Prostate gland (tissue), 2 donors: Measurements from ENCODE around the gene FYTTD1. TPM values are rescaled to one million over a fixed set of nuclear protein-coding genes. Genes with fewer than 3 reads are reported as not detected.
A peak's percentile ranks its signal among the peaks of the same experiment; 100 is the strongest.

Experiments
- DNase-seq: peaks from one replicate; pipeline ENCODE4 v3.0.0-alpha.2; 2019; ENCODE audit warnings: low spot score
- H3K27ac ChIP-seq, 2 donors: fragments of 200-600 bp; sonication (generic); 2 replicates each; pipeline ENCODE4 v1.5.1; 2017 to 2019
- H3K27me3 ChIP-seq: fragments of 200-600 bp; sonication (generic); replicated peaks from 2 replicates; pipeline ENCODE4 v1.5.1; 2019; ENCODE audit not compliant: insufficient read depth
- H3K36me3 ChIP-seq, 2 donors: fragments of 200-600 bp; sonication (generic); 1 replicate in 1 of 2; 2 replicates in 1 of 2; pipeline versions ENCODE4 v1.5.1 to v1.8.1; 2017 to 2019
- H3K4me1 ChIP-seq: fragments of 200-600 bp; sonication (generic); replicated peaks from 2 replicates; pipeline ENCODE4 v1.5.1; 2019
- H3K4me3 ChIP-seq, 2 donors: fragments of 200-600 bp; sonication (generic); 2 replicates each; pipeline ENCODE4 v1.5.1; 2017 to 2019
- H3K9me3 ChIP-seq: fragments of 200-600 bp; sonication (generic); 2 replicates; pipeline ENCODE4 v1.5.1; 2017
- CTCF ChIP-seq, 4 experiments: fragments of 200-600 bp in 2 of 4; fragments of 450-650 bp in 2 of 4; sonication (generic) in 2 of 4; IDR thresholded peaks; 1 replicate in 3 of 4; 2 replicates in 1 of 4; pipeline ENCODE4 v1.5.1; 2016 to 2019; ENCODE audit warnings: antibody characterized with exemption in 4 of 4, mild to moderate bottlenecking in 2 of 4, moderate library complexity in 2 of 4
- POLR2A ChIP-seq: fragments of 450-650 bp; IDR thresholded peaks from one replicate; pipeline ENCODE4 v1.6.1; 2016; ENCODE audit warnings: antibody characterized with exemption, mild to moderate bottlenecking
- POLR2AphosphoS5 ChIP-seq: sonication (generic); formaldehyde crosslinking; IDR thresholded peaks from one replicate; pipeline ENCODE4 v1.6.1; 2017; ENCODE audit warnings: antibody characterized with exemption
- WGBS: methylation state at CpG from one replicate; pipeline ENCODE4 v1.1.5; 2018; 5-methylcytosine and 5-hydroxymethylcytosine counted together
- intact Hi-C: fragments of 100-400 bp; cut with DNase I; formaldehyde crosslinking; loops from one replicate; pipeline ENCODE4 v1.14.2; 2022
- total RNA-seq, 2 donors: library from RNA; depleted of rRNA; stranded (reverse); fragments of >200 nt; gene quantifications; one replicate each; pipeline ENCODE4 v1.1.0, GENCODE V29; 2016

Gene FYTTD1
- total RNA-seq, 2 donors from 2014 or later, result 27.7 to 69.5 TPM

- H3K4me1 ChIP-seq, result no peaks in the 10 kb centered on the region
- H3K36me3 ChIP-seq, result no peaks in the 10 kb centered on the region
- intact Hi-C loops, result no loop called here
- TF ChIP-seq POLR2AphosphoS5 (no peak), CTCF (IDR thresholded peaks at IDR 0.05) (peak in 2 of 4 experiments; percentile 8 to 14)
- H3K4me3 ChIP-seq, result no peak overlapping the region
- H3K27ac ChIP-seq, result no peak overlapping the region
- no peaks in the 10 kb centered on the region for H3K27me3 ChIP-seq
- 37% methylated on average over 8 of the region's 8 CpGs for WGBS
- no peak for DNase-seq
- H3K9me3 ChIP-seq, result no peaks in the 10 kb centered on the region
These were observed 52.5 kb downstream of the FYTTD1 start for GRCh38 chr3:197801891-197802778.

- no peaks in the 10 kb centered on the region for H3K4me1 ChIP-seq
- DNase-seq, result no peak
- TF ChIP-seq POLR2A, result no peak
- TF ChIP-seq POLR2AphosphoS5, result no peak
- TF ChIP-seq CTCF (IDR thresholded peaks at IDR 0.05), result no peak
- H3K27me3 ChIP-seq, result no peaks in the 10 kb centered on the region
- intact Hi-C loops, result no loop called here
- WGBS, result 76% methylated on average over 3 of the region's 3 CpGs
- no peak overlapping the region for H3K27ac ChIP-seq
- no peak overlapping the region for H3K4me3 ChIP-seq
- no peaks in the 10 kb centered on the region for H3K36me3 ChIP-seq
- H3K9me3 ChIP-seq, result no peaks in the 10 kb centered on the region
These were observed 53.2 kb downstream of the FYTTD1 start for GRCh38 chr3:197802779-197803459.

- TF ChIP-seq CTCF (IDR thresholded peaks at IDR 0.05), result no peak
- TF ChIP-seq POLR2A, result no peak
- TF ChIP-seq POLR2AphosphoS5, result no peak
These were observed 54.8 kb downstream of the FYTTD1 start for GRCh38 chr3:197804511-197804910.

GRCh38 chr3:197807969-197808587 is 58.4 kb downstream of the FYTTD1 start:
- Histone ChIP-seq H3K4me3 (no peak overlapping the region), H3K27ac (no peak overlapping the region), H3K36me3 (no peaks in the 10 kb centered on the region), H3K9me3 (no peaks in the 10 kb centered on the region), H3K27me3 (no peaks in the 10 kb centered on the region), H3K4me1 (peaks cover 2% of the 10 kb centered on the region)
- intact Hi-C loops, result no loop called here
- TF ChIP-seq CTCF (IDR thresholded peaks at IDR 0.05) (no peak), POLR2A (no peak), POLR2AphosphoS5 (no peak)
- 67% methylated on average over 4 of the region's 4 CpGs for WGBS
- no peak for DNase-seq

More at GRCh38 chr3:197804511-197804910, 54.8 kb downstream of the FYTTD1 start:
- H3K27me3 ChIP-seq, result no peaks in the 10 kb centered on the region
- 82% methylated on average over 4 of the region's 4 CpGs for WGBS
- no peaks in the 10 kb centered on the region for H3K36me3 ChIP-seq
- H3K4me1 ChIP-seq, result peaks cover 2% of the 10 kb centered on the region
- no peak overlapping the region for H3K4me3 ChIP-seq
- intact Hi-C loops, result no loop called here
- no peak for DNase-seq
- H3K27ac ChIP-seq, result no peak overlapping the region
- H3K9me3 ChIP-seq, result no peaks in the 10 kb centered on the region
